C4-2B (cell line): ENCODE data around the gene CLTCL1.

Experiments used
- H3K27ac ChIP-seq: fragments of 450-650 bp; 2 replicates; pipeline ENCODE4 v1.5.1; 2017
- CTCF ChIP-seq: fragments of 450-650 bp; conservative IDR thresholded peaks from 2 replicates; pipeline ENCODE4 v1.5.1; 2017; ENCODE audit warnings: mild to moderate bottlenecking
- ZFX ChIP-seq: fragments of 450-650 bp; IDR thresholded peaks from 2 replicates; pipeline ENCODE4 v1.6.1; 2017

Gene CLTCL1

GRCh38 chr22:19213001-19213400 lies 78.5 kb downstream of the CLTCL1 start:
- H3K27ac ChIP-seq, result no peak overlapping the region
- TF ChIP-seq CTCF, result no peak
- TF ChIP-seq ZFX, result no peak

GRCh38 chr22:19212302-19212870 lies 79.1 kb downstream of the CLTCL1 start:
- no peak overlapping the region for H3K27ac ChIP-seq
- TF ChIP-seq ZFX, result no peak
- no peak for TF ChIP-seq CTCF

- no peak overlapping the region for H3K27ac ChIP-seq
These were observed 81.3 kb downstream of the CLTCL1 start for GRCh38 chr22:19210188-19210587.

GRCh38 chr22:19208287-19208847 lies 83.2 kb downstream of the CLTCL1 start:
- TF ChIP-seq CTCF (no peak), ZFX (no peak)

More at GRCh38 chr22:19210188-19210587, 81.3 kb downstream of the CLTCL1 start:
- TF ChIP-seq CTCF, result no peak
- no peak for TF ChIP-seq ZFX

GRCh38 chr22:19207884-19208283 lies 83.6 kb downstream of the CLTCL1 start:
- no peak overlapping the region for H3K27ac ChIP-seq
- no peak for TF ChIP-seq ZFX

More at GRCh38 chr22:19208287-19208847, 83.2 kb downstream of the CLTCL1 start:
- no peak overlapping the region for H3K27ac ChIP-seq

- TF ChIP-seq ZFX (no peak), CTCF (no peak)
- H3K27ac ChIP-seq, result no peak overlapping the region
These were observed 84.1 kb downstream of the CLTCL1 start for GRCh38 chr22:19207401-19207808.

- no peak overlapping the region for H3K27ac ChIP-seq
- TF ChIP-seq ZFX (no peak), CTCF (no peak)
These were observed 85.2 kb downstream of the CLTCL1 start for GRCh38 chr22:19206287-19206686.

GRCh38 chr22:19204640-19205039 lies 86.9 kb downstream of the CLTCL1 start:
- TF ChIP-seq CTCF (no peak), ZFX (no peak)
- H3K27ac ChIP-seq, result no peak overlapping the region
